ENCODE data around the gene PDE10A.

DNA sequence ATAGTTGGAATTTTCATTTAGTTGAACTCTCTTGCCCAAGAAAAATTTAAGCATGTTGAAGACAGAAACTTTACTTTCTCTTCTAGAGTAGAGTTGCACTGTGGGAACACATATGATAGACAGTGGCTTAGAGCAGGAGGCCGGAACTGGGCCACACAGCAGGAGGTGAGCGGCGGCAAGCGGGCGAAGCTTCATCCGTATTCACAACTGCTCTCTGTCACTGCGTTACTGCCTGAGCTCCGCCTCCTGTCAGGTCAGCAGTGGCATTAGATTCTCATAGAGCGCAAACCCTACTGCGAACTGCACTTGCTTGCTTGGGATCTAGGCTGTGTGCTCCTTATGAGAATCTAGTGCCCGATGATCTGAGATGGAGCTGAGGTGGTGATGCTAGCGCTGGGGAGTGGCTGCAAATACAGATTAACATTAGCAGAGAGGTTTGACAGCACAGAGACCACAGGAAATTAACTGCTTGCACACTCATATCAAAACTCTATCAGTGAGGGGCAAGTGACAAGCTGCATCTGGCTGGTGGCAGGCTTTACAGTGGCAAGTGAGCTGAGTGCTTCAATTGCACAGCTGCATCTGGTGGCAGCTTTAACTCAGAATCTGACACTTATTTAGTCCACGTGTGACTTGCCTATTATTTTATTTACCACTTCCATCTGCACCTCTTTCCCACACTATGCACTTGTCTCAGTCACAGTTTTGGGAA, 178.7 kb downstream of the PDE10A start:
- TF ChIP-seq POLR2AphosphoS5 (IDR thresholded peaks at IDR 0.05) (no peak), POLR2A (IDR thresholded peaks at IDR 0.05) (no peak), EP300 (IDR thresholded peaks at IDR 0.05) (no peak)
- TF ChIP-seq, protein P1, sequence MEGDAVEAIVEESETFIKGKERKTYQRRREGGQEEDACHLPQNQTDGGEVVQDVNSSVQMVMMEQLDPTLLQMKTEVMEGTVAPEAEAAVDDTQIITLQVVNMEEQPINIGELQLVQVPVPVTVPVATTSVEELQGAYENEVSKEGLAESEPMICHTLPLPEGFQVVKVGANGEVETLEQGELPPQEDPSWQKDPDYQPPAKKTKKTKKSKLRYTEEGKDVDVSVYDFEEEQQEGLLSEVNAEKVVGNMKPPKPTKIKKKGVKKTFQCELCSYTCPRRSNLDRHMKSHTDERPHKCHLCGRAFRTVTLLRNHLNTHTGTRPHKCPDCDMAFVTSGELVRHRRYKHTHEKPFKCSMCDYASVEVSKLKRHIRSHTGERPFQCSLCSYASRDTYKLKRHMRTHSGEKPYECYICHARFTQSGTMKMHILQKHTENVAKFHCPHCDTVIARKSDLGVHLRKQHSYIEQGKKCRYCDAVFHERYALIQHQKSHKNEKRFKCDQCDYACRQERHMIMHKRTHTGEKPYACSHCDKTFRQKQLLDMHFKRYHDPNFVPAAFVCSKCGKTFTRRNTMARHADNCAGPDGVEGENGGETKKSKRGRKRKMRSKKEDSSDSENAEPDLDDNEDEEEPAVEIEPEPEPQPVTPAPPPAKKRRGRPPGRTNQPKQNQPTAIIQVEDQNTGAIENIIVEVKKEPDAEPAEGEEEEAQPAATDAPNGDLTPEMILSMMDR (IDR thresholded peaks at IDR 0.05), result no peak
